ENCODE measurements around the gene GPC5. TPM values are rescaled to one million over a fixed set of nuclear protein-coding genes. Genes with fewer than 3 reads are reported as not detected.

GPC5 gene
- total RNA-seq, 1 donor from 2014 or later = 0.24 TPM

GRCh38 chr13:91553584-91553983 is 155.2 kb downstream of the GPC5 start:
- no peak for DNase-seq
- Mint-ChIP-seq H3K27ac (no peak overlapping the region), H3K4me1 (no peaks in the 10 kb centered on the region), H3K27me3 (no peaks in the 10 kb centered on the region), H3K9me3 (peaks cover 18% of the 10 kb centered on the region), H3K36me3 (ENCODE audit: low read depth) (no peaks in the 10 kb centered on the region), H3K4me3 (no peak overlapping the region)
- ATAC-seq (ENCODE audit: low read depth) = no peak
- intact Hi-C loops (cut with micrococcal nuclease) = no loop called here
- no peak for TF ChIP-seq CTCF (IDR thresholded peaks at IDR 0.05)
- POLR2A ChIA-PET = no interaction called here
- CTCF ChIA-PET = no interaction called here

GRCh38 chr13:91554101-91554500 is 155.7 kb downstream of the GPC5 start:
- no peak overlapping the region for H3K4me3 Mint-ChIP-seq
- no peak for ATAC-seq (ENCODE audit: low read depth)
- H3K27me3 Mint-ChIP-seq = no peaks in the 10 kb centered on the region
- CTCF ChIA-PET = no interaction called here
- DNase-seq = no peak
- H3K36me3 Mint-ChIP-seq (ENCODE audit: low read depth) = no peaks in the 10 kb centered on the region
- no peaks in the 10 kb centered on the region for H3K4me1 Mint-ChIP-seq
- POLR2A ChIA-PET = no interaction called here
- no peak overlapping the region for H3K27ac Mint-ChIP-seq
- intact Hi-C loops (cut with micrococcal nuclease) = no loop called here
- H3K9me3 Mint-ChIP-seq = peaks cover 18% of the 10 kb centered on the region
- TF ChIP-seq CTCF (IDR thresholded peaks at IDR 0.05) = no peak

GRCh38 chr13:91557328-91558090 is 159.1 kb downstream of the GPC5 start:
- CTCF ChIA-PET = no interaction called here
- TF ChIP-seq CTCF (IDR thresholded peaks at IDR 0.05) = no peak
- peaks cover 8% of the 10 kb centered on the region for H3K9me3 Mint-ChIP-seq
- POLR2A ChIA-PET = no interaction called here
- intact Hi-C loops (cut with micrococcal nuclease) = no loop called here
- H3K27ac Mint-ChIP-seq = no peak overlapping the region
- H3K4me3 Mint-ChIP-seq = no peak overlapping the region
- no peaks in the 10 kb centered on the region for H3K4me1 Mint-ChIP-seq
- DNase-seq (no peak), ATAC-seq (ENCODE audit: low read depth) (no peak)
- no peaks in the 10 kb centered on the region for H3K27me3 Mint-ChIP-seq
- no peaks in the 10 kb centered on the region for H3K36me3 Mint-ChIP-seq (ENCODE audit: low read depth)

GRCh38 chr13:91563799-91564198 is 165.4 kb downstream of the GPC5 start:
- intact Hi-C loops (cut with micrococcal nuclease) = no loop called here
- ChIA-PET CTCF (no interaction called here), POLR2A (no interaction called here)
- H3K36me3 Mint-ChIP-seq (ENCODE audit: low read depth) = no peaks in the 10 kb centered on the region
- no peak for ATAC-seq (ENCODE audit: low read depth)
- H3K27ac Mint-ChIP-seq = no peak overlapping the region
- no peaks in the 10 kb centered on the region for H3K27me3 Mint-ChIP-seq
- no peak overlapping the region for H3K4me3 Mint-ChIP-seq
- no peak for TF ChIP-seq CTCF (IDR thresholded peaks at IDR 0.05)
- DNase-seq = no peak
- H3K4me1 Mint-ChIP-seq = no peaks in the 10 kb centered on the region
- H3K9me3 Mint-ChIP-seq = peaks cover 3% of the 10 kb centered on the region

- POLR2A ChIA-PET = no interaction called here
- no peak overlapping the region for H3K4me3 Mint-ChIP-seq
- TF ChIP-seq CTCF (IDR thresholded peaks at IDR 0.05) = no peak
- H3K4me1 Mint-ChIP-seq = no peaks in the 10 kb centered on the region
- intact Hi-C loops (cut with micrococcal nuclease) = no loop called here
- ATAC-seq (ENCODE audit: low read depth) (no peak), DNase-seq (no peak)
- H3K27me3 Mint-ChIP-seq = no peaks in the 10 kb centered on the region
- H3K36me3 Mint-ChIP-seq (ENCODE audit: low read depth) = no peaks in the 10 kb centered on the region
- no peak overlapping the region for H3K27ac Mint-ChIP-seq
- H3K9me3 Mint-ChIP-seq = peaks cover 3% of the 10 kb centered on the region
- CTCF ChIA-PET = no interaction called here
Measured at GRCh38 chr13:91564396-91564795, 166.0 kb downstream of the GPC5 start.
